Panc1 (cell line): ENCODE measurements around the gene CFAP100. TPM values are rescaled to one million over a fixed set of nuclear protein-coding genes. Genes with fewer than 3 reads are reported as not detected.
A peak's percentile ranks its signal among the peaks of the same experiment; 100 is the strongest.

Experiments used
- ATAC-seq: fragments of 200-7000 bp; cut with Tn5 transposase; 2 replicates; pipeline ENCODE4 v1.9.1; 2020; ENCODE audit warnings: mild to moderate bottlenecking, moderate library complexity
- BruUV-seq: library from RNA; stranded (reverse); fragments of 400-500 nt; replicated peaks from 2 replicates; lab custom pipeline; 2021; lab: Mats Ljungman, UMichigan
- CTCF ChIA-PET: fragments of 300-600 bp; sonication (Branson Sonifier 250); formaldehyde crosslinking; loops from one replicate; lab custom pipeline; 2022; ENCODE audit warnings: antibody characterized with exemption; lab: Charles Lee
- POLR2A ChIA-PET: fragments of 300-600 bp; sonication (Branson Sonifier 250); formaldehyde crosslinking; loops from one replicate; lab custom pipeline; 2022; ENCODE audit warnings: antibody characterized with exemption; lab: Charles Lee
- DNase-seq: peaks from one replicate; pipeline ENCODE4 v3.0.0-alpha.2; 2010; ENCODE audit warnings: low read depth, low spot score
- H3K27ac ChIP-seq: 2 replicates; pipeline ENCODE4 v1.5.1; 2011; ENCODE audit warnings: mild to moderate bottlenecking, low read length, inconsistent platforms
- H3K27me3 ChIP-seq: fragments of 200-500 bp; sonication (Bioruptor generic); 2 replicates; pipeline ENCODE4 v1.6.0; 2014; ENCODE audit warnings: low read length, inconsistent platforms; ENCODE audit not compliant: control insufficient read depth, insufficient read depth
- H3K36me3 ChIP-seq: fragments of 200-500 bp; sonication (Bioruptor generic); 2 replicates; pipeline ENCODE4 v1.5.1; 2014; ENCODE audit warnings: inconsistent platforms, mild to moderate bottlenecking, low read length, moderate library complexity; ENCODE audit not compliant: control insufficient read depth, insufficient read depth
- H3K4me1 ChIP-seq: 2 replicates; pipeline ENCODE4 v1.5.1; 2011; ENCODE audit warnings: inconsistent platforms, mild to moderate bottlenecking, low read length, moderate library complexity; ENCODE audit not compliant: control insufficient read depth, insufficient read depth
- H3K4me3 ChIP-seq, 2 experiments: 2 replicates each; pipeline ENCODE4 v1.5.1; 2011 to 2012; ENCODE audit warnings: low read depth in 2 of 2, low read length in 2 of 2, mild to moderate bottlenecking in 2 of 2, inconsistent platforms in 1 of 2, moderate library complexity in 1 of 2
- H3K9me3 ChIP-seq: fragments of 200-500 bp; sonication (Bioruptor generic); 2 replicates; pipeline ENCODE4 v1.5.1; 2014; ENCODE audit warnings: low read depth, mild to moderate bottlenecking, inconsistent platforms, low read length, moderate library complexity; ENCODE audit not compliant: control insufficient read depth, insufficient read depth
- POLR2AphosphoS5 ChIP-seq: IDR thresholded peaks from 2 replicates; pipeline ENCODE4 v1.6.1; 2012; ENCODE audit warnings: mild to moderate bottlenecking, low read depth, low read length, moderate library complexity
- SIN3A ChIP-seq: IDR thresholded peaks from 2 replicates; pipeline ENCODE4 v1.6.1; 2012; ENCODE audit warnings: low read depth, mild to moderate bottlenecking, low read length, moderate library complexity, borderline replicate concordance; ENCODE audit not compliant: insufficient read depth
- TCF7L2 ChIP-seq: IDR thresholded peaks from 2 replicates; pipeline ENCODE4 v1.6.1; 2011; ENCODE audit warnings: mild to moderate bottlenecking, low read depth, low read length, inconsistent platforms
- in situ Hi-C: cut with HindIII; loops from 2 replicates; pipeline ENCODE4 v1.10.0; 2016; ENCODE audit warnings: low sequenced_read_pairs, low pct_unique_long_range_greater_than_20kb
- intact Hi-C: fragments of 100-400 bp; cut with micrococcal nuclease; formaldehyde crosslinking; loops from one replicate; pipeline ENCODE4 v1.10.0; 2022; ENCODE audit not compliant: unreplicated experiment
- total RNA-seq: library from RNA; stranded (reverse); gene quantifications from one replicate; pipeline ENCODE4 v1.2.1, GENCODE V29; 2021; ENCODE audit not compliant: unreplicated experiment
- TF ChIP-seq, protein P1 (sequence below): fragments of 450-650 bp; IDR thresholded peaks from 2 replicates; pipeline ENCODE4 v1.5.1; 2017; ENCODE audit warnings: mild to moderate bottlenecking
- TF ChIP-seq, protein P2 (sequence below), 2 experiments: IDR thresholded peaks; 2 replicates each; pipeline ENCODE4 v1.6.1; 2011 to 2012; ENCODE audit warnings: low read depth in 2 of 2, control low read depth in 1 of 2, low read length in 1 of 2, mild to moderate bottlenecking in 1 of 2, moderate library complexity in 1 of 2; ENCODE audit not compliant: insufficient read depth in 1 of 2

Gene CFAP100
- total RNA-seq, 1 experiment from 2014 or later, result not detected

DNA sequence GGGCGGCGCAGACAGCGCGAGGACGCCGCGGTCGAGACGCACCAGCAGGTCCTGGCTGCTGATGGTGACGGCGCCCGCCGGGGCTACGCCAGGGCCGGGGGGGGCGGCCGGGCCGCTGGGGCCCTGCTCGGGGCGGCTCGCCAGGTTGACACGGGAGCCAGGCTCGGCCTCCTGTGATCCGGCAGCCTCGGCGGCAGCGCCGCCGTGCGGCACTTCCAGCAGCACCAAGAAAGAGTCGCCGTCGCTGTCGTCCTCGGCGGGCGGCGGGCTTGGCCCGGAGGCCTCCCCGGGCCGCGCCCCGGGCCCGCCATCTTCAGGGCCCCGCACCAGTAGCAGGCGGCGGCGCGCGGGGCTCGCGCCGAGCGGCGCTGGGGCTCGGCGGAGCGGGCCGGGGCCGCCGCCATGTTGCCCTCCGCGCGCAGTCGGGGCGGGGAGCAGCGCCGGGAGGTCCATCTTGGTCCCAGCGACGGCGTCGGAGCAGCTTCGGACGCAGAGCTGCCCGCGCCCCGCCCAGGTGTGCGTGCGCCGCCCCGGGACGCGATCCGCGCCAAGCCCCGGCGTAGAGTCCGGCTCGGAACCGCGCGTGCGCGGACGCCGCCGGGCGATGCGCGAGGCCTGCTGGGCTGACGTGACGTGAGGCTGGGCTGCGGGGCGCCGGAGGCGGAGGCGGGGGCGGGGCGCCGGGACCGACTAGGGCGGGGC lies 80.9 kb downstream of the CFAP100 start, which contains the start of gene ZXDC:
Gene ZXDC, minus strand, starts transcription at position 479 of the 702 bp plus-strand sequence. Its CDS starts 26 bp downstream, at position 453.
- POLR2A ChIA-PET, result no interaction called here
- Histone ChIP-seq H3K4me1 (peaks cover 22% of the 10 kb centered on the region), H3K27ac (peak within 1 kb of the TSS; percentile 90), H3K27me3 (no peaks in the 10 kb centered on the region), H3K9me3 (no peaks in the 10 kb centered on the region), H3K36me3 (peaks cover 17% of the 10 kb centered on the region), H3K4me3 (peak within 1 kb of the TSS; percentile 75 to 90)
- ATAC-seq (peak; percentile 95), DNase-seq (peak; percentile 52)
- CTCF ChIA-PET, result interaction anchor here (0.6 kb wide), 1 partner anchor 118 kb away, joined by 3 read pairs; no protein-coding TSS in a partner anchor
- in situ Hi-C loops, result no loop called here
- no TSS peak for BruUV-seq
- intact Hi-C loops, result no loop called here
- TF ChIP-seq, protein P1, sequence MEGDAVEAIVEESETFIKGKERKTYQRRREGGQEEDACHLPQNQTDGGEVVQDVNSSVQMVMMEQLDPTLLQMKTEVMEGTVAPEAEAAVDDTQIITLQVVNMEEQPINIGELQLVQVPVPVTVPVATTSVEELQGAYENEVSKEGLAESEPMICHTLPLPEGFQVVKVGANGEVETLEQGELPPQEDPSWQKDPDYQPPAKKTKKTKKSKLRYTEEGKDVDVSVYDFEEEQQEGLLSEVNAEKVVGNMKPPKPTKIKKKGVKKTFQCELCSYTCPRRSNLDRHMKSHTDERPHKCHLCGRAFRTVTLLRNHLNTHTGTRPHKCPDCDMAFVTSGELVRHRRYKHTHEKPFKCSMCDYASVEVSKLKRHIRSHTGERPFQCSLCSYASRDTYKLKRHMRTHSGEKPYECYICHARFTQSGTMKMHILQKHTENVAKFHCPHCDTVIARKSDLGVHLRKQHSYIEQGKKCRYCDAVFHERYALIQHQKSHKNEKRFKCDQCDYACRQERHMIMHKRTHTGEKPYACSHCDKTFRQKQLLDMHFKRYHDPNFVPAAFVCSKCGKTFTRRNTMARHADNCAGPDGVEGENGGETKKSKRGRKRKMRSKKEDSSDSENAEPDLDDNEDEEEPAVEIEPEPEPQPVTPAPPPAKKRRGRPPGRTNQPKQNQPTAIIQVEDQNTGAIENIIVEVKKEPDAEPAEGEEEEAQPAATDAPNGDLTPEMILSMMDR, result no peak; the same call in 1 of the 2 replicates
- TF ChIP-seq, protein P2, sequence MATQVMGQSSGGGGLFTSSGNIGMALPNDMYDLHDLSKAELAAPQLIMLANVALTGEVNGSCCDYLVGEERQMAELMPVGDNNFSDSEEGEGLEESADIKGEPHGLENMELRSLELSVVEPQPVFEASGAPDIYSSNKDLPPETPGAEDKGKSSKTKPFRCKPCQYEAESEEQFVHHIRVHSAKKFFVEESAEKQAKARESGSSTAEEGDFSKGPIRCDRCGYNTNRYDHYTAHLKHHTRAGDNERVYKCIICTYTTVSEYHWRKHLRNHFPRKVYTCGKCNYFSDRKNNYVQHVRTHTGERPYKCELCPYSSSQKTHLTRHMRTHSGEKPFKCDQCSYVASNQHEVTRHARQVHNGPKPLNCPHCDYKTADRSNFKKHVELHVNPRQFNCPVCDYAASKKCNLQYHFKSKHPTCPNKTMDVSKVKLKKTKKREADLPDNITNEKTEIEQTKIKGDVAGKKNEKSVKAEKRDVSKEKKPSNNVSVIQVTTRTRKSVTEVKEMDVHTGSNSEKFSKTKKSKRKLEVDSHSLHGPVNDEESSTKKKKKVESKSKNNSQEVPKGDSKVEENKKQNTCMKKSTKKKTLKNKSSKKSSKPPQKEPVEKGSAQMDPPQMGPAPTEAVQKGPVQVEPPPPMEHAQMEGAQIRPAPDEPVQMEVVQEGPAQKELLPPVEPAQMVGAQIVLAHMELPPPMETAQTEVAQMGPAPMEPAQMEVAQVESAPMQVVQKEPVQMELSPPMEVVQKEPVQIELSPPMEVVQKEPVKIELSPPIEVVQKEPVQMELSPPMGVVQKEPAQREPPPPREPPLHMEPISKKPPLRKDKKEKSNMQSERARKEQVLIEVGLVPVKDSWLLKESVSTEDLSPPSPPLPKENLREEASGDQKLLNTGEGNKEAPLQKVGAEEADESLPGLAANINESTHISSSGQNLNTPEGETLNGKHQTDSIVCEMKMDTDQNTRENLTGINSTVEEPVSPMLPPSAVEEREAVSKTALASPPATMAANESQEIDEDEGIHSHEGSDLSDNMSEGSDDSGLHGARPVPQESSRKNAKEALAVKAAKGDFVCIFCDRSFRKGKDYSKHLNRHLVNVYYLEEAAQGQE (IDR thresholded peaks at IDR 0.05; ENCODE audit: insufficient read depth in 1 of 2, low read depth in 2 of 2, low read length in 1 of 2), result no peak
- TF ChIP-seq POLR2AphosphoS5 (peak; percentile 50; the same call in 1 of the 2 replicates), SIN3A (peak; percentile 43; the same call in 1 of the 2 replicates), TCF7L2 (peak; percentile 66)

DNA sequence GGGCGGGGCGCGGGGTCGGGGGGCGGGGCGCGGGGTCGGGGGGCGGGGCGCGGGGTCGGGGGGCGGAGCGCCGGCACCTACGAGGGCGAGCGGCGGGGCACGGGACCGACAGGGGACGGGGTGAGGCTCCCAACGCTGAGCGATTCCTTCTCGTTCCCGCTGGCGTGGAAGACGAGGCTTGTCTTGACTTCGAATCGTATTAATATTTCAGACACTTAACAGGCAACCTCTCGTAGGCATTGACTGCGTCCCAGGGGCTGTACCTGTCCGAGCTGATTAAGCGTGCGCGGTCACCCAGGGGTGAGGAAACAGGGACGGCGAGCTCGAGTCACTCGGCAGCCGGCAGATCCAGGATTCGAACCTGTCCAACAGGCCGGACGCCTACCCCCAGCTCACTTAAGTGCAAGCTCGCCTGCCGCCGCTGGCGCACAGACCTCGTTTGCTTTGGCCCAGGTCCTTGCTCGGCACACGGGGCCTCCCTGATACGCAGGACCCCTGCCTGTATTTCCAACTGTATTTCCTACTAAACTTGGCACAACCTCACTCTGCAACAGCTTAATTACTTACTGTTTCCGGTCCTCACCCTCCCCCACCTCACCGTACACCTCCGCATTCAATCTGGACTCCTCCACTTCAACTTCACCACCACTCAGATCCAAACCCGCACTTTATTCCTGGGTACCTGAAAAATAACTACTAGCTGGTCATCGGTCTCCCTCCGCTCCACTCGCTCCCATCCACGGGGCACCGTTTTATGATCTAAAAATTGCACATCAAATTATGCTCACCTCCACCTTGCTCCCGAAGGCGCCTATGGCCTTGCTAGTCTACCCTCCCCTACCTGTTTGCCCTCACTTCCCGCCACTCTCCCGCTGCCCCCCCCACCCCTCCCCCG lies 81.7 kb downstream of the CFAP100 start:
- CTCF ChIA-PET, result interaction anchor here (0.6 kb wide), 1 partner anchor 119 kb away, joined by 3 read pairs; no protein-coding TSS in a partner anchor
- TF ChIP-seq POLR2AphosphoS5 (peak; percentile 63), TCF7L2 (no peak)
- Histone ChIP-seq H3K36me3 (peaks cover 9% of the 10 kb centered on the region), H3K27ac (peak overlapping the region; percentile 90), H3K4me3 (peak overlapping the region; percentile 64 to 90), H3K4me1 (peaks cover 22% of the 10 kb centered on the region), H3K9me3 (no peaks in the 10 kb centered on the region), H3K27me3 (no peaks in the 10 kb centered on the region)
- BruUV-seq, result no TSS peak
- POLR2A ChIA-PET, result no interaction called here
- in situ Hi-C loops, result no loop called here
- peak; percentile 12 for DNase-seq
- peak; percentile 58 for ATAC-seq
- intact Hi-C loops, result no loop called here
